Measurements from ENCODE around the gene SPC24.

- TF ChIP-seq RAD21 (IDR thresholded peaks at IDR 0.05; ENCODE audit: low read depth) (peak; percentile 89), CTCF (IDR thresholded peaks at IDR 0.05 in 2 of 3, conservative IDR thresholded peaks at IDR 0.05 in 1 of 3; ENCODE audit: borderline replicate concordance in 1 of 3, insufficient read depth in 1 of 3, low read depth in 2 of 3, low read length in 2 of 3) (peak; percentile 69 to 83 (median 77); a peak in 5 of 6 replicates), EZH2 (IDR thresholded peaks at IDR 0.05) (no peak), ZFX (IDR thresholded peaks at IDR 0.05) (no peak), POLR2A (IDR thresholded peaks at IDR 0.05; ENCODE audit: borderline replicate concordance, extremely low read depth, insufficient read depth, insufficient read length) (no peak), CEBPB (IDR thresholded peaks at IDR 0.05; ENCODE audit: low read depth) (no peak), REST (IDR thresholded peaks at IDR 0.05; ENCODE audit: low read depth) (no peak), POLR2AphosphoS5 (IDR thresholded peaks at IDR 0.05; ENCODE audit: low read depth, low read length) (no peak), ZBTB33 (IDR thresholded peaks at IDR 0.05; ENCODE audit: extremely low read depth, insufficient replicate concordance, low read length) (no peak), MAX (IDR thresholded peaks at IDR 0.05) (no peak), JUND (IDR thresholded peaks at IDR 0.05) (no peak), ZNF274 (IDR thresholded peaks at IDR 0.05; ENCODE audit: low read depth, low read length) (no peak), SRF (IDR thresholded peaks at IDR 0.05; ENCODE audit: low read depth) (no peak), SIN3A (IDR thresholded peaks at IDR 0.05; ENCODE audit: low read depth) (no peak)
These were observed 47.9 kb upstream of the SPC24 start for GRCh38 chr19:11203194-11204075.

Data from HCT116 (cell line).